Brain microvascular endothelial cell (primary cell): ENCODE results near the gene CYS1.

Source experiments
- DNase-seq: peaks from one replicate; pipeline ENCODE4 v3.0.0-alpha.2; 2020
- H3K27ac ChIP-seq: fragments of 250-450 bp; sonication (Bioruptor Pico); 2 replicates; pipeline ENCODE4 v1.5.1; 2020; ENCODE audit warnings: mild to moderate bottlenecking, moderate library complexity
- H3K27me3 ChIP-seq: fragments of 250-450 bp; sonication (Bioruptor Pico); replicated peaks from 2 replicates; pipeline ENCODE4 v1.5.1; 2020; ENCODE audit warnings: mild to moderate bottlenecking
- H3K36me3 ChIP-seq: fragments of 250-450 bp; sonication (Bioruptor Pico); replicated peaks from 2 replicates; pipeline ENCODE4 v1.5.1; 2020; ENCODE audit warnings: mild to moderate bottlenecking
- H3K4me3 ChIP-seq: 2 replicates; pipeline ENCODE4 v1.5.1; 2011; ENCODE audit warnings: low read depth, mild to moderate bottlenecking, control low read depth, low read length, moderate library complexity
- in situ Hi-C: cut with HindIII; loops from 2 replicates; pipeline ENCODE4 v1.10.0; 2017; ENCODE audit warnings: low sequenced_read_pairs, low pct_ligation_motif_present
- TF ChIP-seq, protein P1 (sequence below): IDR thresholded peaks from 2 replicates; pipeline ENCODE4 v1.5.1; 2011; ENCODE audit warnings: low read depth, mild to moderate bottlenecking, moderate library complexity, low read length, control low read depth, inconsistent platforms; ENCODE audit errors: missing control alignments

CYS1 gene

DNA sequence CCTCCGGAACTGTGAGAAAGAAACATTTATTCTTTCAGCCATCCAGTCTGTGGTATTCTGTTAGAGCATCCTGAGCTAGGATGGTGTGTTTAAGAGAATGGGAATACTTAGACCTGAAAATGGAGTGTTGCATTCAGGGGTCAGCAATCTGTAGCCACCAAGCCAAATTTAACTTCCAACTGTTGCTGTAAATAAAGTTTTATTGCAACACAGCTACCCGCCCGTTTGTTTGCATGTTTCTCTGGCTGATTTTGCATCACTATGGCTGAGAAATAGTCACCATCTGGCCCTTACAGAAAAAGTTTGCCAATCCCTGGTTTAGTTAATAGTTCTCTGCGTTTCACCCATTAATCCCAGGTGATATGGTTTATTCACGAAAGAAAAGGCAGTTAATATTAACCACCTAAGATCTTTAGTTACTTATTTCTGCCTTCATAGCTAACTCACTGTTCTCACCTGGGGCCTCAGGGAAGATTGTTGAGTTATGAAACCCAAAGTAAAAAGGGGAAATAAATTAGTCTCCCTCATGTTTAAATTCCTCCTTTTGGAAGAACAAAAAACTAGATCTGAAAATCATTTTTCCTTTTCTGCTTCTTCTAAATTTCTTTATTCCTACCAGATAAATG is 9.5 kb upstream of the CYS1 start:
- Histone ChIP-seq H3K36me3 (no peaks in the 10 kb centered on the region), H3K27me3 (peaks cover 32% of the 10 kb centered on the region), H3K4me3 (no peak overlapping the region), H3K27ac (no peak overlapping the region)
- in situ Hi-C loops = no loop called here
- no peak for DNase-seq
- TF ChIP-seq, protein P1, sequence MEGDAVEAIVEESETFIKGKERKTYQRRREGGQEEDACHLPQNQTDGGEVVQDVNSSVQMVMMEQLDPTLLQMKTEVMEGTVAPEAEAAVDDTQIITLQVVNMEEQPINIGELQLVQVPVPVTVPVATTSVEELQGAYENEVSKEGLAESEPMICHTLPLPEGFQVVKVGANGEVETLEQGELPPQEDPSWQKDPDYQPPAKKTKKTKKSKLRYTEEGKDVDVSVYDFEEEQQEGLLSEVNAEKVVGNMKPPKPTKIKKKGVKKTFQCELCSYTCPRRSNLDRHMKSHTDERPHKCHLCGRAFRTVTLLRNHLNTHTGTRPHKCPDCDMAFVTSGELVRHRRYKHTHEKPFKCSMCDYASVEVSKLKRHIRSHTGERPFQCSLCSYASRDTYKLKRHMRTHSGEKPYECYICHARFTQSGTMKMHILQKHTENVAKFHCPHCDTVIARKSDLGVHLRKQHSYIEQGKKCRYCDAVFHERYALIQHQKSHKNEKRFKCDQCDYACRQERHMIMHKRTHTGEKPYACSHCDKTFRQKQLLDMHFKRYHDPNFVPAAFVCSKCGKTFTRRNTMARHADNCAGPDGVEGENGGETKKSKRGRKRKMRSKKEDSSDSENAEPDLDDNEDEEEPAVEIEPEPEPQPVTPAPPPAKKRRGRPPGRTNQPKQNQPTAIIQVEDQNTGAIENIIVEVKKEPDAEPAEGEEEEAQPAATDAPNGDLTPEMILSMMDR = no peak

DNA sequence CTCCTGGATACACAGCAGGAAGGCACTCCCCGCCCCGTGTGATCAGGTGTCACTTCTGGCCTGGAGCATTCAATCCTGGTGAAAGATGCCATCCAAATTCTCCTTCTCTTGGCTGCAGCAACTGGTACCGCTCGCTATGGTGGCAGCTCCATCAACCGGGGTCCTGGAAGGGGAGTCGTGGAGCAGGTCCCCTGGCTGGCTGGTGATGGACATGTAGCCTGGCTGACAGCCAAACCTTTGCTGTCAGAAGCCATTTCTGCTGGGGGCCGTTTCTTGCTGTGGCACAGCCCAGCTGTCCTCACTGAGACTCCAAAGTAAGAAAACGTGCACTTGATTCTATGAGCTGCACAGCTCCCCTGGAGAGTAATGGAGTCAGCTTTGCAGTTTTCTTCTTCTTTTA is 7.1 kb upstream of the CYS1 start:
- in situ Hi-C loops = no loop called here

DNA sequence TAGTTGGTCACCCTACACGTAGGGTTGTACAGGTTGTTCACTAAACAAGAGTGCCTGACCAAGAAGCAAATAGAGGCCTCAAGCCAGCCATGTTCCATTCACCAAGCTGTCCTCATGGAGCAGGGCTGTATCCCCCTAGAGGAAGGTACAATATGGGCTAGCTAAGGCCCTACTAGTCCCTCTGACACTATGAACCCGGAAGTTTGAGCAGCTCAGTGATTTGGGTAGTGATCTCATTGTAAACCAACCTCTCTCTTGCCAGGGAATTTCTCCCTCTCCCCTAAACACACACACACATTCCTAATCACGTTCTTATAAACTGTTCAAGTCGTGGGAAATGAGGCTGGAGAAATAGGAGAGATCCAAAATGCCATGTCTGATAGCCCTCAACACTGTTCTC is 6.7 kb upstream of the CYS1 start:
- TF ChIP-seq, protein P1 = no peak
- H3K27ac ChIP-seq = no peak overlapping the region
- no peak overlapping the region for H3K4me3 ChIP-seq
- no peak for DNase-seq
- peaks cover 50% of the 10 kb centered on the region for H3K27me3 ChIP-seq
- in situ Hi-C loops = no loop called here
- no peaks in the 10 kb centered on the region for H3K36me3 ChIP-seq

More for the DNA sequence above, 7.1 kb upstream of the CYS1 start:
- H3K4me3 ChIP-seq = no peak overlapping the region
- peaks cover 50% of the 10 kb centered on the region for H3K27me3 ChIP-seq
- H3K36me3 ChIP-seq = no peaks in the 10 kb centered on the region
- no peak for DNase-seq
- TF ChIP-seq, protein P1 = no peak
- H3K27ac ChIP-seq = no peak overlapping the region

DNA sequence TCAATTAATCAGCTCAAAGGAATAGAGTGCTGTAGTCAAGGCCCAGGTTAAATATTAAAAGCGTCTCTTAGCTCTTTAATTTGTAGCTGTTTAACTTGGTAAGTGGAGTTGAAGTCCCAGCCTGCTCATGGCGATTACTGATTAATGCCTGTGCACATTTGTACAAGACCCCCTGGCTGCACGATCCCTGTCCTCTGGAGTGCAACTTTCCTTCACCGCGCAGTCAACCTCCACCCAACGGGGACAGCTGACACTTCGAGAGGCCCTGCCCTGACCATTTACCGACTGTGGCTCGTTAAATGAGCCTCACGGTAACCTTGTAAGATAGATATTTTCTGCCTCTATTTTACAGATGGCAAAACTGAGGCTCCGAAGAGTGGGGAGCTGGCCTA is 5.5 kb upstream of the CYS1 start:
- no peak overlapping the region for H3K4me3 ChIP-seq
- in situ Hi-C loops = no loop called here
- TF ChIP-seq, protein P1 = no peak
- no peaks in the 10 kb centered on the region for H3K36me3 ChIP-seq
- peaks cover 45% of the 10 kb centered on the region for H3K27me3 ChIP-seq
- DNase-seq = no peak
- no peak overlapping the region for H3K27ac ChIP-seq

DNA sequence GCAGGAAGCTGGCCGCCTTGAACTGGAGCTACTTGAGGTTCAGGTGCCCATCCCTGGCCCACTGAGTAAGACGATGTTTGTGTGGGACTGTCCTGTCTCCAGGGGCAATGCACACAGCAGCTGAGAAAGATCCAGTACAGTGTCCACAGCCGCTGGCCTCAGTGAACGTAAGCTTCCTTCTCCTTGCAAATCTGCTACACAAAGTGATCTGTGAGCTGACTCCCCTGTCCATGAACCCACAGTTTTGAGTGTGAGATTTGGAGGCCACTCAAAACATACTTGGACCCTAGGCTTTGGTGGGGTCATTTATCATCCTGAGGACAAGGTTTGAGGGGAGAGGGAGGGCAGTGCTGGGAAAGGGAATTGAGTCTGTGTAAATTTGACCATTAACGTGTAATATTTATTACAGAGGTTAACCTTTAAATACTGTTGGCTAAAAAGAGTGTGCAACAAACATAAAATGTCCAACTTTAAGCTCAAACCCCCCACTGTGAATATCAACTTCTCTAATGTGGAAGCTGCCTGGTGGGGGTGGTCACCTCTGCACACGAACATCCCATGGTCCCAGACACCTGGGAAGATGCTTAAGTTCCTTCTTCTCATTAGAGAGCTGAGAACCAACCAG is 4.9 kb upstream of the CYS1 start:
- TF ChIP-seq, protein P1 = no peak
- DNase-seq = no peak
- Histone ChIP-seq H3K4me3 (no peak overlapping the region), H3K36me3 (no peaks in the 10 kb centered on the region), H3K27ac (no peak overlapping the region), H3K27me3 (peaks cover 46% of the 10 kb centered on the region)
- in situ Hi-C loops = no loop called here

DNA sequence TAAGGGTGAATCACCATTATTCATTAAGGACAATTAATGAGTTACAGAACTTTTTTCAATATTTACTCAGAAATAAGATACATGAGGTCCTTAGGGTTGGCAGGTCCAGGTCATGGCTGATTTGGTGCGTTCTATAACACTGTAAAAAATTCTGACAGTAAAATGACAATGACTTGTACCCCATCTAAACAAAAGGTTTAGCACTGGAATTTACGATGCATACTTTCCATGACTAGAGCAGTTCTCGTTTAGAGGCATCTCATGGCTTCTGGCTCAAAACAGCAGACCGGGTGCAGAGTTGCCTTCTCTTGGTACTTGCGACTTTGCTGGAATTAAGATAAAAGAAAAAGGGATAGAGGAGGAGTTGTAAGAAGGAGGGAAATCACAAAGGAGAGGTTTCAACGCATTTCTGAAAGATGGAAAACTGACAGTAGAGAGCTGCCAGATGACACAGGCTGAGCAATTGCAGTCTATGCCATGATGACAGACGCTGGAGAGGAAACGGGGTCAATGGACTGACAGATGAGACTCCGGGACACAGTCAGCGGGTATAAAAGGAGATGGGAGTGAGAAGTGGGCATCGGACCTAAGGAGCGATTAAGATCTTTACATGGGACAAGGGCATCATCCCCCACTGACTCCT is 4.1 kb upstream of the CYS1 start:
- H3K27me3 ChIP-seq = peaks cover 38% of the 10 kb centered on the region
- H3K27ac ChIP-seq = no peak overlapping the region
- no peak for DNase-seq
- TF ChIP-seq, protein P1 = no peak
- H3K36me3 ChIP-seq = no peaks in the 10 kb centered on the region
- in situ Hi-C loops = no loop called here
- H3K4me3 ChIP-seq = no peak overlapping the region
